Skeletal muscle satellite cell (primary cell): ENCODE results near the gene HELQ.
"Not testable (repeated sequence)": the region's sequence is repeated elsewhere in the genome, so short reads cannot be mapped to it uniquely, and the experiment has no call there.

Source experiments
- H3K27me3 ChIP-seq: 2 replicates; pipeline ENCODE4 v1.7.0; 2013; ENCODE audit warnings: low read length; ENCODE audit not compliant: control insufficient read depth, insufficient read depth
- H3K36me3 ChIP-seq: 2 replicates; pipeline ENCODE4 v1.7.0; 2013; ENCODE audit warnings: mild to moderate bottlenecking, control low read depth, low read length; ENCODE audit not compliant: insufficient read depth
- H3K4me1 ChIP-seq: 2 replicates; pipeline ENCODE4 v1.7.0; 2013; ENCODE audit warnings: low read length; ENCODE audit not compliant: control insufficient read depth, insufficient read depth
- H3K4me2 ChIP-seq: 2 replicates; pipeline ENCODE4 v1.7.0; 2013; ENCODE audit warnings: mild to moderate bottlenecking, low read length
- H3K4me3 ChIP-seq: 2 replicates; pipeline ENCODE4 v1.7.0; 2013; ENCODE audit warnings: low read length
- H3K9ac ChIP-seq: 2 replicates; pipeline ENCODE4 v1.7.0; 2013; ENCODE audit warnings: mild to moderate bottlenecking, low read depth, low read length, moderate library complexity
- H3K9me3 ChIP-seq: replicated peaks from 2 replicates; pipeline ENCODE4 v1.7.0; 2013; ENCODE audit warnings: mild to moderate bottlenecking, control low read depth, low read length

The HELQ gene

GRCh38 chr4:83418211-83418610 is 37.4 kb downstream of the HELQ start:
- Histone ChIP-seq H3K4me2 (no peak overlapping the region), H3K9me3 (no peaks in the 10 kb centered on the region), H3K4me1 (no peaks in the 10 kb centered on the region), H3K9ac (no peak overlapping the region), H3K36me3 (peaks cover 25% of the 10 kb centered on the region), H3K4me3 (no peak overlapping the region), H3K27me3 (no peaks in the 10 kb centered on the region)

GRCh38 chr4:83417566-83417965 is 38.1 kb downstream of the HELQ start:
- Histone ChIP-seq H3K4me1 (no peaks in the 10 kb centered on the region), H3K4me3 (no peak overlapping the region), H3K9ac (no peak overlapping the region), H3K27me3 (no peaks in the 10 kb centered on the region), H3K36me3 (peaks cover 21% of the 10 kb centered on the region), H3K4me2 (no peak overlapping the region), H3K9me3 (no peaks in the 10 kb centered on the region)

GRCh38 chr4:83413676-83414075 is 41.9 kb downstream of the HELQ start:
- no peak overlapping the region for H3K4me3 ChIP-seq
- no peaks in the 10 kb centered on the region for H3K27me3 ChIP-seq
- H3K4me2 ChIP-seq, result no peak overlapping the region
- H3K4me1 ChIP-seq, result no peaks in the 10 kb centered on the region
- H3K9ac ChIP-seq, result no peak overlapping the region
- peaks cover 19% of the 10 kb centered on the region for H3K36me3 ChIP-seq
- H3K9me3 ChIP-seq, result no peaks in the 10 kb centered on the region

- Histone ChIP-seq H3K9ac (no peak overlapping the region), H3K4me3 (no peak overlapping the region), H3K4me2 (no peak overlapping the region), H3K36me3 (peaks cover 8% of the 10 kb centered on the region), H3K4me1 (no peaks in the 10 kb centered on the region), H3K27me3 (no peaks in the 10 kb centered on the region), H3K9me3 (no peaks in the 10 kb centered on the region)
Observed at GRCh38 chr4:83408908-83409307, 46.7 kb downstream of the HELQ start.

- Histone ChIP-seq H3K9me3 (no peaks in the 10 kb centered on the region), H3K4me3 (no peak overlapping the region), H3K27me3 (no peaks in the 10 kb centered on the region), H3K4me1 (no peaks in the 10 kb centered on the region), H3K36me3 (peaks cover 8% of the 10 kb centered on the region), H3K4me2 (no peak overlapping the region), H3K9ac (no peak overlapping the region)
Observed at GRCh38 chr4:83405844-83406816, 49.5 kb downstream of the HELQ start.

- not testable (repeated sequence) for H3K4me2 ChIP-seq, H3K36me3 ChIP-seq, H3K4me3 ChIP-seq, H3K9ac ChIP-seq, H3K4me1 ChIP-seq, H3K9me3 ChIP-seq, H3K27me3 ChIP-seq
Observed at GRCh38 chr4:83398158-83398557, 57.5 kb downstream of the HELQ start.

GRCh38 chr4:83393908-83394307 is 61.7 kb downstream of the HELQ start:
- Histone ChIP-seq H3K4me3 (no peak overlapping the region), H3K27me3 (no peaks in the 10 kb centered on the region), H3K4me2 (no peak overlapping the region), H3K9ac (no peak overlapping the region), H3K36me3 (no peaks in the 10 kb centered on the region), H3K4me1 (no peaks in the 10 kb centered on the region), H3K9me3 (no peaks in the 10 kb centered on the region)

- H3K4me2 ChIP-seq, result no peak overlapping the region
- no peak overlapping the region for H3K9ac ChIP-seq
- no peaks in the 10 kb centered on the region for H3K9me3 ChIP-seq
- H3K36me3 ChIP-seq, result no peaks in the 10 kb centered on the region
- no peaks in the 10 kb centered on the region for H3K4me1 ChIP-seq
- no peaks in the 10 kb centered on the region for H3K27me3 ChIP-seq
- H3K4me3 ChIP-seq, result no peak overlapping the region
Observed at GRCh38 chr4:83392562-83392961, 63.1 kb downstream of the HELQ start.

- Histone ChIP-seq H3K4me2 (no peak overlapping the region), H3K4me1 (no peaks in the 10 kb centered on the region), H3K9ac (no peak overlapping the region), H3K27me3 (no peaks in the 10 kb centered on the region), H3K4me3 (no peak overlapping the region), H3K9me3 (no peaks in the 10 kb centered on the region), H3K36me3 (no peaks in the 10 kb centered on the region)
Observed at GRCh38 chr4:83390944-83391343, 64.7 kb downstream of the HELQ start.

- no peaks in the 10 kb centered on the region for H3K4me1 ChIP-seq
- no peaks in the 10 kb centered on the region for H3K36me3 ChIP-seq
- H3K4me2 ChIP-seq, result no peak overlapping the region
- no peaks in the 10 kb centered on the region for H3K27me3 ChIP-seq
- no peak overlapping the region for H3K9ac ChIP-seq
- no peak overlapping the region for H3K4me3 ChIP-seq
- H3K9me3 ChIP-seq, result no peaks in the 10 kb centered on the region
Observed at GRCh38 chr4:83389756-83390505, 65.7 kb downstream of the HELQ start.

GRCh38 chr4:83389037-83389720 is 66.4 kb downstream of the HELQ start:
- Histone ChIP-seq H3K9ac (no peak overlapping the region), H3K9me3 (no peaks in the 10 kb centered on the region), H3K27me3 (no peaks in the 10 kb centered on the region), H3K36me3 (no peaks in the 10 kb centered on the region), H3K4me3 (no peak overlapping the region), H3K4me1 (no peaks in the 10 kb centered on the region), H3K4me2 (no peak overlapping the region)
